NCI-H1105 treated with DMSO at 0.1 percent for 48 hours (cell line): Measurements from ENCODE around the gene PRSS48.
"Not testable (repeated sequence)": the region's sequence is repeated elsewhere in the genome, so short reads cannot be mapped to it uniquely, and the experiment has no call there.

ENCODE experiments used
- DNase-seq: peaks from one replicate; lab custom pipeline; 2025; lab: John Stamatoyannopoulos, UW

PRSS48 gene

DNA sequence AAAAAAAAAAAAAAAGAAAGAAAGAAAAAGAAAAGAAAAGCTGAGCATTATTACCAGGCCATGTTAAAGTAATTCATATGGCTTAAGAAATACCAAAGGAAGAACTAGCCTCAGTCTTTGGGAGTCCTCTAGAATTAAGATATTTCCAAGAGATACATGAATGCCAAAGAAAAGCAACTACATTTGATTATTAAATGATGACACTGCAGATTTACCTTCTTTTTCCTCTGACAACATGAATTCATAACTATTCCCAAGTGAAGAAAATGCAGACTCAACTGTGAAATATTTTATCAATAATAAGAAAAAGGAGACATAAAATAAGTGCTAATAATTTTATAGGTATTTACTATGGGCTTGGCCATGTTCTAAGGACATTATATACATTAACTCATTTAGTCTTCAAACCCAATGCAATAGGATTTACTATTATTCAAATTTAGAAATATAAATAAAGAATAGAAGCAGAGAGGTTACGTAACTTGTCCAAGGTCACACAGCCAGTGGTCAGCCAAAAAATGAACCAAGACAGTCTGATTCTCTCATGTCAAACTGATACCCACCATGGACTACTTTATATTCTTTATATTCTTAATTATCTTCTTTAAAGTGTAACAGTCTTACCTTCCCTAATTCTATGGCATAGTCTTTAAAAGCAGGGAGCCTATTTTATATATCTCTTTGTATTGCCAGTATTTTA is 41.5 kb downstream of the PRSS48 start:
- no peak for DNase-seq

DNA sequence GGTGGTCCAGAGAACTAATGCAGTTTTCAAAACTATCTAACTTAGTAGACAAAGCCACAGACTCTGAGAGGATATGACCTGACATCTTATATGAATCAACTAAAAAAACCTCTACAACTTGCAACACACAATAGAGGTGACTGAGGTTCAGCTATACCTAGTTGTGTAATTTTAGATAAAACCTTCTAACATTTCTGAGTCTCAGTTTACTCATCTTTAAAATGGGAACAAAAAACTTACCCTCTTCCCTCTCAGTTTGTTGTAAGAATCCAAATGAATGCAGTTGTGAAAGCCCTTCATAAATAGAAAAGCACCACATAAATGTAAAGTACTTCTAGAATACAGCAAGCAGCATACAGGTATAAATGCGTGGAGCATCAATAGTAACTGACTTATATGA is 42.5 kb downstream of the PRSS48 start:
- DNase-seq, result no peak

DNA sequence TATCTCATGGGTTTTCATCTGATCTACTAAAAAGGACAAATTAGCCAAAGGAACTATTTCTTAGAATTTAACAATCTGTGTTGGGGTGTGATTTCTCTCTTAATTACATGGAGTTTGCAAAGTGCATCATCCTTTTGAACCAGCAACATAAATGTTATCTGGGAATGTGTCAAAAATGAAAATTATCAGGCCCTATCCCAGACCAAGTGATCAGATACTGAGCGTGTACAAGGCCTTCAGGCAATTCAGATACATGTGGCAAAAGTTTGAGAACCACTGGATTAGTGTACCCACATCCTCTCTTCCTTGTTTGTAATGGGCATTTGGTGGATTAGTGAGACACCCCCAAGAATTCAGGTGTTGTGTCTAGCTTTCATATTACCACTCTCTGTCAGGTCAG is 44.6 kb downstream of the PRSS48 start:
- no peak for DNase-seq

DNA sequence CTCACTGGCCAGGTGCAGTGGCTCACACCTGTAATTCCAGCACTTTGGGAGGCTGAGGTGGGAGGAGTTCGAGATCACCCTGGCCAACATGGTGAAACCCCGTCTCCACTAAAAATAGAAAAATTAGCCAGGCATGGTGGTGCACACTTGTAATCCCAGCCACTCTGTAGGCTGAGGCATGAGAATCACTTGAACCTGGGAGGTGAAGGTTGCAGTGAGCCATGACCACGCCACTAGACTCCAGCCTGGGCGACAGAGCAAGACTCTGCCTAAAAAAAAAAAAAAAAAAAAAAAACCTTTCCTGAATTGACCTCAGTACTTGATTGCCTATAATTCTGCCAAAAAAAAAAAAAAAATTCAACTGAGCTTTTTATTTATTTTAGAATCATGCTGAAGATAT is 45.2 kb downstream of the PRSS48 start:
- DNase-seq, result not testable (repeated sequence)

DNA sequence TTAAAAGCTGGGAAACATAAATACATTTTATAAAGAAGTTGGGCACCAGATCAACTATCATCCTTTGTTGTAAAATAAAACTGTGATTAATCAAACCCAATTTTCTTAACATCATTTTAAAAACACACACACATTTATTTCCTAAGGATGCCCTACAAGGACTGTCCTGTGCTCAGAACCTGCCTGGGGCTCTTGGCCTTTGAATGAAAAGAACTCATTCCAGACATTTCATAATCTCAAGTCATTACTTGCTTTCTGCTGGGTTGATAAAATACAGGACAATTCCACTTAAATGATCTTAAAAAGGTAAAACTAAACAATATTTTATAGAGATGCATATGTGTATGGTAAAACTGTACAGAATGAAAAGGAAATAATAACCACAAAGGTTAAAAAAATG is 45.6 kb downstream of the PRSS48 start:
- no peak for DNase-seq

DNA sequence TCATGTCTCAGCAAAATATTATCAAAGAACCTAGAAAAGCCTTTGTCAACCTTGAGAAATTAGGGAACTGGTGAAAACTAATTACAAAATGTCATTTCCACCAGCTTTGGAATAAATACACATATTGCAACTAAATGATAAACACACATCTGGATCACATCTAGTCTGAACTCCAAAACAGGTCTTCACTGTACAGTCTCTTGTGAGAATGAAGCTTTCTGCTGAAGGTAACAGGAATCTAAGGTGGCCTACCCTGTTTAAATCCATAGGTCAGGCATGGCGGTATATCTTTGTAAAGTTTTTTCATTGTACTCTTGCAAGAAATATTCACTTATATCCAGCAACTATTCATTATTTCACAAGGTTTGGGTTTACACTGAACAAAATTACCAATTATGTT is 46.7 kb downstream of the PRSS48 start:
- no peak for DNase-seq

DNA sequence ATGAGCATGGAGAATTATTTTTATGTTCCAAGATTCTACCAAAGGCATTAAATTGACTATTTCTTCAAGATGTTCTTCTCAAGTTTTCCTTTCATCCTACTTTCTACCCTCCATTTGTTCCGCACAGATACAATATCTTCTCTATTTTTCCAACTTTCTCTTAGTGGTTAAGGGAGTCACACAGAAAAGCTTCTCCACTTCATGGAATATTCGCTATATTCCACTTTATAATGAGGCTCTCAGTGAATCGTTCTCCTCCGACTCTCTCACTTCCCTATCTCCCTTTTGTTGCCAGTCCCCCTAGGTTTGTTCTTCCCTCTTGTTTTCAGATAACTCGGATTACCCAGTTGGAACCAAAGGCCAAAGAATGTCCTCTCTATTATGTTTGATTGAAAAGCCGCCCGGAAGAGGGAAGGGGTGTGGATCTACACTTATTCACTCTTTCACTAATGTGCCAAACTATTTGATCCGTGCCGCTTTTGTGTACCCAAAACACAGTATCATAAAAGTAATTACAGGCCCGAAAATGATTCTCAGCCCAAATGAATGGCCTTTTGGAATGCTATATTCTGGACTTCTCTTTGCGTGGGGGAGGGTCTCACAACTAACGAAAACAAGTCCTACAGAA is 47.3 kb downstream of the PRSS48 start:
- no peak for DNase-seq

DNA sequence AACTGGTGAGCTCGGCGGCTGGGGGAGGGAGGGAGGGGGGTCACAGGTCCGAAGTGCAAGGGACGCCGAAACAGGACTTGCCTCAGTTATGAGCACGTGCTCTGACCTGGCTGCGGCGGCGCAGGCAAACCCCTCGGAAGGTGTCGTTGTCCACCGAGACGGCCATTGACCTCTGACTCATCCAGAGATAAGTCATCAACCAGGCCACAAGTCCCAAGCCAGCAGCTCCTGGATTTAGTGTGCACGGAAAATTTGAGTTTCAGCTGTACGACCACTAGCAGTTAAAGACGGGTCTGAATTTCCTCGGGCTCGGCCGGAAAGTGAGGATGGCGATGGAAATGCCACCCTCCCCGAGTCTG is 47.8 kb downstream of the PRSS48 start:
- no peak for DNase-seq

DNA sequence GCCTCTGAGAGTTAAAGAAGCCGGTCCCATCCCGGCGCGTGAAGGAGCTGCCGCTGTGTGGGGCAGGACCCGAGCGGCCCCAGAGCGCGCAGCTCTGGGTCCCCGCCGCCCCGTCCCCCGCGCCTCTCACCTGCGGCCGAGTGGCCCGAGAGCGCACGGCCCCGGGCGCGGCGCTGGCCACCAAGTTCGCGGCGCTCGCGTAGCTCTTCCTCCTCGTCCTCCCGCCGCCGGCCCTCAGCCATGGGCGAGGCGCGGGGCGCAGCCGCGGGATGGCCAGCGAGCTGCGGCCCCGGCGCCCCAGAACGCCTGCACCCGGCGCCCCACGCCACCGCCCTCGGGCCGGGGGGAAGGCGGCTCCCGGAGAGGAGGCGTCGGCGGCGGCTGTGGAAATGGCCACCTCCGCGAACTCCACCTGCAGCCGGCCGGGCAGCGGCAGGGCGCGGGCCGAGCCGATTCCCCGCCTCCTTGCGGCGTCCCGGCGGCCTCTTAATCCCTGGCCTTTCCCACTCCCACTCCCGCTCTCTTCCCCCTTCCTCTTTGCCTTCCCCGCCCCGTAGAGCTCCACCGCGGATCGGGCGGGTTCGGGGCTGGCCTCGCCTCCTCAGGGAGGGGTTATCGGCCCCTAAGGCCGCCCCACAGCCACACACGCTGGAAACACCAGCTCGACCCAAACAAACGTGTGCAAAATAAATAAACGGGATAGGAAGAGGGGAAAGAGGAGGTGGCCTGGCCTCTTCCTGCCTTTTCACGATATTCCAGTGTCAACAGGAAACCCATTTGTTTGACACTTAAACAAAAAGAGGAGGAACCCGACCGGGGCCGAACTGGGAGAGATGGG is 48.4 kb downstream of the PRSS48 start, which contains the start of gene SH3D19:
TSS of gene SH3D19 (minus strand) at position 495 of the 838 bp plus-strand sequence. CDS start at position 242, 253 bp downstream.
- DNase-seq, result peak; percentile 39

DNA sequence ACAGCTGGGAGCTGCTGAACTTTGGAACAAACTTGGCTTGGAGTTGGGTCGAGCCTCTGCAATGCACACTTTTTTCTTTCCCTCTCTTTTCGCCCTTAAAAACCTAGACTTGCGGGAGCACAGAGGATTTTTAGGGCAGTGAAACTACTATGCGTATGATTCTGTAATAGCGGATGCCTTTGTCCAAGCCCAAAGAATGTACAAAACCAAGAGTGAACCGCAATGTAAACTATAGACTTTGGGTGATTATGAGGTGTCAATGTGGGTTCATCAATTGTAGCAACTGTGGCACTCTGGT is 48.9 kb downstream of the PRSS48 start:
- no peak for DNase-seq

DNA sequence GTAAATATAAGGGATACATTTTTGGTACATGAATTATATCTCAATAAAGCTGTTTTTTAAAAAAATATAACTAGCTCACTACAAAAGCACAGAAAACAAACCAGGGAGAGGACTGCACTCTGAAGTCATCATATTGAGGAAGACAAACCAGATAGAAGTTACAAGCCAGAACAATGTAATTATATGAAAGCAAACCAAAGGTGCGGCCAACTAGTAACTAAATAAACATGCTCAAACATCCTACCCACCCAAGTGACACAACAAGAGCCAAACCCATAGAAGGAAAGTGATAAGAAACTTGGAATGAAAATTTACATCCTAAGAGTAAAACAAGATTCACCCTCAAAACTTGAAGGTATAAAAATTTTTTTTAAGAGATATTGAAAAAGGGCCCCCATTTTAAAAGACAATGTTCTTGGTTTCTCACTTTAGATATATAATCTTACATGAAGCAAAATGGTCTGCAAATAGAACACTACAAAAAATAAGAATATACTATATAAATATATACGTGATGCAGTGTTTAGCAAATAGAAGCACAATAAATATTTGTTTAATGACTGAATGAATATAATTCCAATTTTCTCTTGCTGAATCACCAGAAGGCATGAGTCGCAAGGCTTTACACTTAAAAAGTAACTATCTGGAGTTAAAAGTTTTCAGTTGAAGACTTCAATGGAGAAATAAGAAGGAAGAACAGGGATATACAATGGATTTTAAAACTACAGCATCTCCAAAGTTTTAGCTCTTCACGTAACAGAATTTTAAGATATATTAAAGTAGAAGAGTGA is 52.5 kb downstream of the PRSS48 start:
- no peak for DNase-seq

DNA sequence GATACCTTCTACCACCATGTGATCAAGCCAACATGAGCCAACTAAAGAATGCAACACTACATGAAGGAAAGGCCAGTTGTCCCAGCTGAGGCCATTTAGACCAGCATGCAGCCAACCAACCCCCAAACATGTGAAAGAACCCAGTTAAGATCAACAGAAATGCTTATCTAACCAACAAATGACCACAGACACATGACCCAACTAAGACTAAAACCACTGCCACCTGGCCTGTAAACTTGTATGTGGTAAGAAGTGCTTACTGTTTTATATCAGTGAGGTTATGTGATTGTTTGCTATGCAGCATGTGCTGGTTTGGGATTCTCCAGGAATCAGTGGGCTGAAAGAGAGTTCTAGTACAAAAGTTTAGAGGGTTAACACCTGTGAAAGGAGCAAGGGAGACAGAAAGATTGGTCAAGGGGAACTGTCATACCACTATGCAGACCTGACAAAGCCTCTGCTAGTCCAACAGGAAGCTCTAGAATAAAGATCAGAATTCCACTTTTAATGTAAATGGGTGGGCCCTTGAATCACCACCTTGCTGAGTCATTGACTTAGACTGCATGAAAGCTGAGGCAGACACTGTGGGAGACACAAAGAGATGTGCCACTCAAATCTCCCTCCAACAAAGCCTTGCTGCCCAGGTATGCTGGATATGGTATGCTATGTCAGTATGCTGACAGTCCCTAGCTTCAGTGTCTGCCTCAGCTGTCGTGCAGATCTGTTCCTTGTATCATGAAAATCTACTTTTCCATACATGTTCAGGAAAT is 54.5 kb downstream of the PRSS48 start:
- no peak for DNase-seq

DNA sequence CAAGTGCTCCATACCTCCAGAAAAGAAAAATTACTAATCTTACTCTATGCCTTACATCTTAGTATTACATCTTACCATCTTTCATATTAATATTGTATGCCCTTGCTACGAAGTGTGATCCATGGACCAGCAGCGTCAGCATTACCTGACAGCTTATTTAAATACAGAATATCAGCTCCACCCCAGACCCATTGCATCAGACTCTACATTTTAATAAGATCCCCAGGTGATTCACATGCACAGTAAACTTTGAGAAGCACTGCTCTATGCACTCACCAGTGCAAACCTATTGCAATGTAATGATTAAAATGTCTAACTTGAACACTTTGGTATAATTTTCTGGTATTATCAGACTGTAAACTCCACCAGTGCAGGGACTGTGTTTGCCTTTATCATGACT is 62.5 kb downstream of the PRSS48 start:
- DNase-seq, result no peak

DNA sequence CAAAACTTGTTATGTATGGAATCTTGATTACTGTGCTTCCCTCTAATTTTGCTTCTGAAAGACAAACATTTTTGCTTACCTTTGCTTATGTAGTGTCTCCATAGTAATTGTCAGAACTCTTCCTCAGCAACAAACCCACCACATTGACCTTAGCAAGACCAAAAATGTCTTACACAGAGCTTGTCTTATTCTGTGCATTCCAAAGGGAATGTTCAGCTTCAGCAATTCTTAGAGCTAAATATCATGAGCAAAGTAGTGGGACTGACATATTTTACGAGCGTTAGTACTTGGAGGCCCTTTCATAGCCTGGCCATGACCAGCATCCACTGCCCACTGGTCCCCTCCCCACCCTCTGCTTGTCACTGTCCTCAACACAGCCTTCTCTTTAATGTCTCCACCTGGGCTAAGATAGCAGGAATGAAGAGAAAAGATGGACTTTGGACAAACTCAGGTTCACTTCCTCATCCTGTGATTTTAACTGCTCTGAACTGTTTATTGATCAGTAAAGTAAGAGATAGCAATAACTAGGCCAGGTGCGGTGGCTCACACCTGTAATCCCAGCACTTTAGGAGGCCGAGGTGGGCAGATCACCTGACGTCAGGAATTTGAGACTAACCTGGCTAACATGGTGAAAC is 63.9 kb downstream of the PRSS48 start:
- no peak for DNase-seq
